GM23338 (cell line): ENCODE data around the gene IFT88. TPM values are rescaled to one million over a fixed set of nuclear protein-coding genes. Genes with fewer than 3 reads are reported as not detected.

Source experiments
- ATAC-seq: fragments of 200-7000 bp; cut with Tn5 transposase; 3 replicates; pipeline ENCODE4 v1.9.1; 2020
- DNase-seq: peaks from one replicate; pipeline ENCODE4 v3.0.0-alpha.2; 2015; ENCODE audit warnings: low spot score
- H2AFZ ChIP-seq: fragments of 200-600 bp; sonication (generic); 2 replicates; pipeline ENCODE4 v1.8.0; 2016; ENCODE audit warnings: antibody characterized with exemption, mild to moderate bottlenecking, moderate library complexity
- H3F3A ChIP-seq: fragments of 200-600 bp; sonication (generic); replicated peaks from 2 replicates; pipeline ENCODE4 v1.8.0; 2017; ENCODE audit warnings: antibody characterized with exemption, mixed run types, low read depth
- H3K27ac ChIP-seq: fragments of 200-600 bp; sonication (generic); 2 replicates; pipeline ENCODE4 v1.6.1; 2016; ENCODE audit warnings: low read depth
- H3K27me3 ChIP-seq: fragments of 200-600 bp; sonication (generic); 2 replicates; pipeline ENCODE4 v1.8.0; 2016; ENCODE audit warnings: mild to moderate bottlenecking, mixed run types, moderate library complexity; ENCODE audit not compliant: insufficient read depth
- H3K36me3 ChIP-seq: fragments of 200-600 bp; sonication (generic); 2 replicates; pipeline ENCODE4 v1.8.0; 2016; ENCODE audit warnings: mild to moderate bottlenecking; ENCODE audit not compliant: insufficient read depth
- H3K4me1 ChIP-seq: fragments of 200-600 bp; sonication (generic); 2 replicates; pipeline ENCODE4 v1.8.0; 2016; ENCODE audit warnings: mild to moderate bottlenecking, moderate library complexity; ENCODE audit not compliant: insufficient read depth
- H3K4me2 ChIP-seq: fragments of 200-600 bp; sonication (generic); 2 replicates; pipeline ENCODE4 v1.7.1; 2017; ENCODE audit warnings: mixed run types
- H3K4me3 ChIP-seq: fragments of 200-600 bp; sonication (generic); 2 replicates; pipeline ENCODE4 v1.6.1; 2016; ENCODE audit warnings: mixed run types
- H3K79me2 ChIP-seq: fragments of 200-600 bp; sonication (generic); replicated peaks from 2 replicates; pipeline ENCODE4 v1.8.0; 2017; ENCODE audit warnings: mild to moderate bottlenecking; ENCODE audit not compliant: insufficient read depth
- H3K9me2 ChIP-seq: fragments of 200-600 bp; sonication (generic); 2 replicates; pipeline ENCODE4 v1.8.0; 2017; ENCODE audit not compliant: insufficient read depth
- H4K20me1 ChIP-seq: fragments of 200-600 bp; sonication (generic); replicated peaks from 2 replicates; pipeline ENCODE4 v1.8.0; 2017; ENCODE audit warnings: mild to moderate bottlenecking; ENCODE audit not compliant: insufficient read depth
- H3K27ac Mint-ChIP-seq: 2 replicates; pipeline ENCODE4 v1.8.0; 2020; ENCODE audit warnings: inconsistent platforms, mild to moderate bottlenecking, moderate library complexity, mixed read lengths
- H3K27me3 Mint-ChIP-seq: 3 replicates; pipeline ENCODE4 v1.8.0; 2022; ENCODE audit warnings: low read depth, mild to moderate bottlenecking, moderate library complexity, mixed read lengths, inconsistent platforms; ENCODE audit not compliant: insufficient read depth, poor library complexity
- H3K36me3 Mint-ChIP-seq: 3 replicates; pipeline ENCODE4 v1.8.0; 2021; ENCODE audit warnings: low read depth, mild to moderate bottlenecking, inconsistent platforms, moderate library complexity, mixed read lengths
- H3K4me1 Mint-ChIP-seq: 3 replicates; pipeline ENCODE4 v1.8.0; 2020; ENCODE audit warnings: mild to moderate bottlenecking, inconsistent platforms, mixed read lengths
- H3K4me3 Mint-ChIP-seq: 3 replicates; pipeline ENCODE4 v1.8.0; 2021; ENCODE audit warnings: moderate library complexity, mild to moderate bottlenecking, inconsistent platforms, mixed read lengths
- H3K9me3 Mint-ChIP-seq: 3 replicates; pipeline ENCODE4 v1.8.0; 2020; ENCODE audit warnings: moderate library complexity, mild to moderate bottlenecking, inconsistent platforms, mixed read lengths
- CREB1 ChIP-seq: fragments of 250-450 bp; sonication (Bioruptor Pico); IDR thresholded peaks from 2 replicates; pipeline ENCODE4 v1.5.0; 2020; ENCODE audit warnings: low read depth, mild to moderate bottlenecking, moderate library complexity
- EZH2 ChIP-seq: fragments of 200-600 bp; sonication (generic); IDR thresholded peaks from one replicate; pipeline ENCODE4 v1.8.0; 2017; ENCODE audit warnings: antibody characterized with exemption, mild to moderate bottlenecking, low read depth; ENCODE audit not compliant: unreplicated experiment
- EZH2phosphoT487 ChIP-seq: fragments of 200-600 bp; sonication (generic); IDR thresholded peaks from one replicate; pipeline ENCODE4 v1.8.1; 2018; ENCODE audit warnings: antibody characterized with exemption; ENCODE audit not compliant: unreplicated experiment
- JUNB ChIP-seq: IDR thresholded peaks from one replicate; pipeline ENCODE4 v1.6.1; 2016; ENCODE audit warnings: antibody characterized with exemption; ENCODE audit not compliant: unreplicated experiment
- NANOG ChIP-seq: IDR thresholded peaks from 2 replicates; pipeline ENCODE4 v1.6.1; 2016; ENCODE audit warnings: antibody characterized with exemption, borderline replicate concordance
- POLR2AphosphoS5 ChIP-seq: IDR thresholded peaks from 2 replicates; pipeline ENCODE4 v1.6.1; 2016; ENCODE audit warnings: antibody characterized with exemption, low read depth
- STAT1 ChIP-seq: IDR thresholded peaks from one replicate; pipeline ENCODE4 v1.6.1; 2016; ENCODE audit warnings: antibody characterized with exemption; ENCODE audit not compliant: unreplicated experiment
- ZNF114 ChIP-seq: fragments of 250-450 bp; sonication (Bioruptor Pico); IDR thresholded peaks from 2 replicates; pipeline ENCODE4 v1.5.0; 2020; ENCODE audit warnings: mild to moderate bottlenecking, moderate library complexity
- ZNF331 ChIP-seq: fragments of 250-450 bp; sonication (Bioruptor Pico); IDR thresholded peaks from 2 replicates; pipeline ENCODE4 v1.5.0; 2020; ENCODE audit warnings: low read depth, mild to moderate bottlenecking, moderate library complexity
- polyA plus RNA-seq: library from polyadenylated mRNA; unstranded; fragments of >200 nt; fragmentation: Nextera tagmentation; extraction: Ambion mirVana; gene quantifications from 2 replicates; pipeline ENCODE4 v1.2.1, GENCODE V29; 2016
- total RNA-seq: library from RNA; depleted of rRNA; stranded (reverse); fragments of >200 nt; shearing (Covaris generic); gene quantifications from 2 replicates; pipeline ENCODE4 v1.2.3, GENCODE V29; 2014
- TF ChIP-seq, protein P1 (sequence below): IDR thresholded peaks from 2 replicates; pipeline ENCODE4 v1.6.1; 2016; ENCODE audit warnings: antibody characterized with exemption
- TF ChIP-seq, protein P2 (sequence below): IDR thresholded peaks from one replicate; pipeline ENCODE4 v1.6.1; 2018; ENCODE audit warnings: antibody characterized with exemption; ENCODE audit not compliant: unreplicated experiment
- TF ChIP-seq, protein P3 (sequence below): fragments of 250-450 bp; sonication (Bioruptor Pico); IDR thresholded peaks from 2 replicates; pipeline ENCODE4 v1.5.0; 2020; ENCODE audit warnings: mild to moderate bottlenecking, moderate library complexity
- TF ChIP-seq, protein P4 (sequence below), 2 experiments: fragments of 200-600 bp in 1 of 2; sonication (generic) in 1 of 2; conservative IDR thresholded peaks; 2 replicates each; pipeline versions ENCODE4 v1.5.1 to v1.6.1; 2016 to 2017; ENCODE audit warnings: antibody characterized with exemption in 2 of 2, low read depth in 2 of 2, mild to moderate bottlenecking in 2 of 2, moderate library complexity in 1 of 2

Gene IFT88
- total and polyA plus RNA-seq, 2 experiments from 2014 or later, result 8.2 to 8.7 TPM

DNA sequence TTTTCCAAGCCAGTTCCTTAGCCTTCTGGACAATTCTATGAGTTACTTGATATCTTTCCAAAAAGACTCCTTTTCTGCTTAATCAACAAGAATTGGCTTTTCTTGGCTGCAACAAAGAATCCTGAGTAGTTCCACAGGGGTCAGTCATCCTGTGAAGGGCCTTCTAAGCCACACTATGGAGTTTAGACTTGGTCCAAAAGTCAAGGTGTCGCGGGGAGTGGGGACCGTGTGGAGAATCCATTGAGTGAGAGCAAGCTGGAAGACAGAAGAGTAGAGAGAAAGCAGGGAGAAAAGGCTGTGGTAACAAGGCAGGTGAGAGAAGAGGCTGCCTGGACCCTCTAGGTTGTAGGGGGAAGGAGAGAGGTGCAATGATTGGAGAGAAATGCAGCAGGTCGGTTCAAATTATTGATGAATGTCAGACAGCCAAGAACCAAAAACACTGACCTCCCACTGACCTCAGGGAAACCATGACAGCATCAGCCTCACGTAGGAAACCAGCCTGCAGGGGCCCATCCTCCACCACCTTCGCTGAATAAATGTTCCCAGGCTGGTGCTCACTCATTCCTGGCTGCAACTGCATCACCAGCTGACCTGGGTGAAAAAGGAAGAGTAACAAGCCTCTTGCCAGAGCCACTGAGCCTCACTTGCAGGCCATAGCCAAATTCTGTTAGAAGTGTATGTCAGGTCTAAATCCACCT lies 7.1 kb upstream of the IFT88 start:
- TF ChIP-seq ZNF114 (CRISPR knock-in tag) (no peak), EZH2phosphoT487 (no peak), EZH2 (no peak), JUNB (no peak), STAT1 (no peak), NANOG (no peak), POLR2AphosphoS5 (no peak), CREB1 (CRISPR knock-in tag) (no peak), ZNF331 (no peak)
- TF ChIP-seq, protein P1, sequence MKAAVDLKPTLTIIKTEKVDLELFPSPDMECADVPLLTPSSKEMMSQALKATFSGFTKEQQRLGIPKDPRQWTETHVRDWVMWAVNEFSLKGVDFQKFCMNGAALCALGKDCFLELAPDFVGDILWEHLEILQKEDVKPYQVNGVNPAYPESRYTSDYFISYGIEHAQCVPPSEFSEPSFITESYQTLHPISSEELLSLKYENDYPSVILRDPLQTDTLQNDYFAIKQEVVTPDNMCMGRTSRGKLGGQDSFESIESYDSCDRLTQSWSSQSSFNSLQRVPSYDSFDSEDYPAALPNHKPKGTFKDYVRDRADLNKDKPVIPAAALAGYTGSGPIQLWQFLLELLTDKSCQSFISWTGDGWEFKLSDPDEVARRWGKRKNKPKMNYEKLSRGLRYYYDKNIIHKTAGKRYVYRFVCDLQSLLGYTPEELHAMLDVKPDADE, result no peak
- TF ChIP-seq, protein P2, sequence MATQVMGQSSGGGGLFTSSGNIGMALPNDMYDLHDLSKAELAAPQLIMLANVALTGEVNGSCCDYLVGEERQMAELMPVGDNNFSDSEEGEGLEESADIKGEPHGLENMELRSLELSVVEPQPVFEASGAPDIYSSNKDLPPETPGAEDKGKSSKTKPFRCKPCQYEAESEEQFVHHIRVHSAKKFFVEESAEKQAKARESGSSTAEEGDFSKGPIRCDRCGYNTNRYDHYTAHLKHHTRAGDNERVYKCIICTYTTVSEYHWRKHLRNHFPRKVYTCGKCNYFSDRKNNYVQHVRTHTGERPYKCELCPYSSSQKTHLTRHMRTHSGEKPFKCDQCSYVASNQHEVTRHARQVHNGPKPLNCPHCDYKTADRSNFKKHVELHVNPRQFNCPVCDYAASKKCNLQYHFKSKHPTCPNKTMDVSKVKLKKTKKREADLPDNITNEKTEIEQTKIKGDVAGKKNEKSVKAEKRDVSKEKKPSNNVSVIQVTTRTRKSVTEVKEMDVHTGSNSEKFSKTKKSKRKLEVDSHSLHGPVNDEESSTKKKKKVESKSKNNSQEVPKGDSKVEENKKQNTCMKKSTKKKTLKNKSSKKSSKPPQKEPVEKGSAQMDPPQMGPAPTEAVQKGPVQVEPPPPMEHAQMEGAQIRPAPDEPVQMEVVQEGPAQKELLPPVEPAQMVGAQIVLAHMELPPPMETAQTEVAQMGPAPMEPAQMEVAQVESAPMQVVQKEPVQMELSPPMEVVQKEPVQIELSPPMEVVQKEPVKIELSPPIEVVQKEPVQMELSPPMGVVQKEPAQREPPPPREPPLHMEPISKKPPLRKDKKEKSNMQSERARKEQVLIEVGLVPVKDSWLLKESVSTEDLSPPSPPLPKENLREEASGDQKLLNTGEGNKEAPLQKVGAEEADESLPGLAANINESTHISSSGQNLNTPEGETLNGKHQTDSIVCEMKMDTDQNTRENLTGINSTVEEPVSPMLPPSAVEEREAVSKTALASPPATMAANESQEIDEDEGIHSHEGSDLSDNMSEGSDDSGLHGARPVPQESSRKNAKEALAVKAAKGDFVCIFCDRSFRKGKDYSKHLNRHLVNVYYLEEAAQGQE, result no peak
- TF ChIP-seq, protein P3, sequence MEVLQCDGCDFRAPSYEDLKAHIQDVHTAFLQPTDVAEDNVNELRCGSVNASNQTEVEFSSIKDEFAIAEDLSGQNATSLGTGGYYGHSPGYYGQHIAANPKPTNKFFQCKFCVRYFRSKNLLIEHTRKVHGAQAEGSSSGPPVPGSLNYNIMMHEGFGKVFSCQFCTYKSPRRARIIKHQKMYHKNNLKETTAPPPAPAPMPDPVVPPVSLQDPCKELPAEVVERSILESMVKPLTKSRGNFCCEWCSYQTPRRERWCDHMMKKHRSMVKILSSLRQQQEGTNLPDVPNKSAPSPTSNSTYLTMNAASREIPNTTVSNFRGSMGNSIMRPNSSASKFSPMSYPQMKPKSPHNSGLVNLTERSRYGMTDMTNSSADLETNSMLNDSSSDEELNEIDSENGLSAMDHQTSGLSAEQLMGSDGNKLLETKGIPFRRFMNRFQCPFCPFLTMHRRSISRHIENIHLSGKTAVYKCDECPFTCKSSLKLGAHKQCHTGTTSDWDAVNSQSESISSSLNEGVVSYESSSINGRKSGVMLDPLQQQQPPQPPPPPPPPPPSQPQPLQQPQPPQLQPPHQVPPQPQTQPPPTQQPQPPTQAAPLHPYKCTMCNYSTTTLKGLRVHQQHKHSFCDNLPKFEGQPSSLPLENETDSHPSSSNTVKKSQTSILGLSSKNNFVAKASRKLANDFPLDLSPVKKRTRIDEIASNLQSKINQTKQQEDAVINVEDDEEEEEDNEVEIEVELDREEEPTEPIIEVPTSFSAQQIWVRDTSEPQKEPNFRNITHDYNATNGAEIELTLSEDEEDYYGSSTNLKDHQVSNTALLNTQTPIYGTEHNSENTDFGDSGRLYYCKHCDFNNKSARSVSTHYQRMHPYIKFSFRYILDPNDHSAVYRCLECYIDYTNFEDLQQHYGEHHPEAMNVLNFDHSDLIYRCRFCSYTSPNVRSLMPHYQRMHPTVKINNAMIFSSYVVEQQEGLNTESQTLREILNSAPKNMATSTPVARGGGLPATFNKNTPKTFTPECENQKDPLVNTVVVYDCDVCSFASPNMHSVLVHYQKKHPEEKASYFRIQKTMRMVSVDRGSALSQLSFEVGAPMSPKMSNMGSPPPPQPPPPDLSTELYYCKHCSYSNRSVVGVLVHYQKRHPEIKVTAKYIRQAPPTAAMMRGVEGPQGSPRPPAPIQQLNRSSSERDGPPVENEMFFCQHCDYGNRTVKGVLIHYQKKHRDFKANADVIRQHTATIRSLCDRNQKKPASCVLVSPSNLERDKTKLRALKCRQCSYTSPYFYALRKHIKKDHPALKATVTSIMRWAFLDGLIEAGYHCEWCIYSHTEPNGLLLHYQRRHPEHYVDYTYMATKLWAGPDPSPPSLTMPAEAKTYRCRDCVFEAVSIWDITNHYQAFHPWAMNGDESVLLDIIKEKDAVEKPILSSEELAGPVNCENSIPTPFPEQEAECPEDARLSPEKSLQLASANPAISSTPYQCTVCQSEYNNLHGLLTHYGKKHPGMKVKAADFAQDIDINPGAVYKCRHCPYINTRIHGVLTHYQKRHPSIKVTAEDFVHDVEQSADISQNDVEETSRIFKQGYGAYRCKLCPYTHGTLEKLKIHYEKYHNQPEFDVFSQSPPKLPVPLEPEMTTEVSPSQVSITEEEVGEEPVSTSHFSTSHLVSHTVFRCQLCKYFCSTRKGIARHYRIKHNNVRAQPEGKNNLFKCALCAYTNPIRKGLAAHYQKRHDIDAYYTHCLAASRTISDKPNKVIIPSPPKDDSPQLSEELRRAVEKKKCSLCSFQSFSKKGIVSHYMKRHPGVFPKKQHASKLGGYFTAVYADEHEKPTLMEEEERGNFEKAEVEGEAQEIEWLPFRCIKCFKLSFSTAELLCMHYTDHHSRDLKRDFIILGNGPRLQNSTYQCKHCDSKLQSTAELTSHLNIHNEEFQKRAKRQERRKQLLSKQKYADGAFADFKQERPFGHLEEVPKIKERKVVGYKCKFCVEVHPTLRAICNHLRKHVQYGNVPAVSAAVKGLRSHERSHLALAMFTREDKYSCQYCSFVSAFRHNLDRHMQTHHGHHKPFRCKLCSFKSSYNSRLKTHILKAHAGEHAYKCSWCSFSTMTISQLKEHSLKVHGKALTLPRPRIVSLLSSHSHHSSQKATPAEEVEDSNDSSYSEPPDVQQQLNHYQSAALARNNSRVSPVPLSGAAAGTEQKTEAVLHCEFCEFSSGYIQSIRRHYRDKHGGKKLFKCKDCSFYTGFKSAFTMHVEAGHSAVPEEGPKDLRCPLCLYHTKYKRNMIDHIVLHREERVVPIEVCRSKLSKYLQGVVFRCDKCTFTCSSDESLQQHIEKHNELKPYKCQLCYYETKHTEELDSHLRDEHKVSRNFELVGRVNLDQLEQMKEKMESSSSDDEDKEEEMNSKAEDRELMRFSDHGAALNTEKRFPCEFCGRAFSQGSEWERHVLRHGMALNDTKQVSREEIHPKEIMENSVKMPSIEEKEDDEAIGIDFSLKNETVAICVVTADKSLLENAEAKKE (CRISPR knock-in tag), result no peak
- TF ChIP-seq, protein P4, sequence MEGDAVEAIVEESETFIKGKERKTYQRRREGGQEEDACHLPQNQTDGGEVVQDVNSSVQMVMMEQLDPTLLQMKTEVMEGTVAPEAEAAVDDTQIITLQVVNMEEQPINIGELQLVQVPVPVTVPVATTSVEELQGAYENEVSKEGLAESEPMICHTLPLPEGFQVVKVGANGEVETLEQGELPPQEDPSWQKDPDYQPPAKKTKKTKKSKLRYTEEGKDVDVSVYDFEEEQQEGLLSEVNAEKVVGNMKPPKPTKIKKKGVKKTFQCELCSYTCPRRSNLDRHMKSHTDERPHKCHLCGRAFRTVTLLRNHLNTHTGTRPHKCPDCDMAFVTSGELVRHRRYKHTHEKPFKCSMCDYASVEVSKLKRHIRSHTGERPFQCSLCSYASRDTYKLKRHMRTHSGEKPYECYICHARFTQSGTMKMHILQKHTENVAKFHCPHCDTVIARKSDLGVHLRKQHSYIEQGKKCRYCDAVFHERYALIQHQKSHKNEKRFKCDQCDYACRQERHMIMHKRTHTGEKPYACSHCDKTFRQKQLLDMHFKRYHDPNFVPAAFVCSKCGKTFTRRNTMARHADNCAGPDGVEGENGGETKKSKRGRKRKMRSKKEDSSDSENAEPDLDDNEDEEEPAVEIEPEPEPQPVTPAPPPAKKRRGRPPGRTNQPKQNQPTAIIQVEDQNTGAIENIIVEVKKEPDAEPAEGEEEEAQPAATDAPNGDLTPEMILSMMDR (conservative IDR thresholded peaks at IDR 0.05; ENCODE audit: low read depth in 2 of 2), result no peak
- H3K4me1 ChIP-seq, result no peaks in the 10 kb centered on the region
- Mint-ChIP-seq H3K4me3 (no peak overlapping the region), H3K27ac (no peak overlapping the region), H3K36me3 (peaks cover 11% of the 10 kb centered on the region), H3K27me3 (peaks cover 5% of the 10 kb centered on the region), H3K9me3 (peaks cover 14% of the 10 kb centered on the region), H3K4me1 (no peaks in the 10 kb centered on the region)
- DNase-seq (no peak), ATAC-seq (no peak)
- H3K79me2 ChIP-seq, result no peaks in the 10 kb centered on the region
- no peaks in the 10 kb centered on the region for H4K20me1 ChIP-seq
- no peak overlapping the region for H3K4me3 ChIP-seq
- H3K27ac ChIP-seq, result no peak overlapping the region
- H3K27me3 ChIP-seq, result no peaks in the 10 kb centered on the region
- H3K4me2 ChIP-seq, result no peak overlapping the region
- no peaks in the 10 kb centered on the region for H3F3A ChIP-seq
- H3K9me2 ChIP-seq, result no peaks in the 10 kb centered on the region; the same call in 1 of the 2 replicates
- H3K36me3 ChIP-seq, result no peaks in the 10 kb centered on the region; the same call in 1 of the 2 replicates
- H2AFZ ChIP-seq, result no peak overlapping the region
